ENCODE data around the gene DCAF15.

- peak in 1 of 4 experiments; percentile 21 for TF ChIP-seq CTCF (IDR thresholded peaks at IDR 0.05)
- peak in 1 of 2 donors; percentile 62 for TF ChIP-seq POLR2A (IDR thresholded peaks at IDR 0.05)
These were observed 46.4 kb upstream of the DCAF15 start, which contains the start of the genes BRME1 and CC2D1A for GRCh38 chr19:13905634-13906520.

Data from uterus (tissue), 2 donors.